ENCODE data around the gene INPPL1.
"Not testable (repeated sequence)": the region's sequence is repeated elsewhere in the genome, so short reads cannot be mapped to it uniquely, and the experiment has no call there.

The INPPL1 gene, protein sequence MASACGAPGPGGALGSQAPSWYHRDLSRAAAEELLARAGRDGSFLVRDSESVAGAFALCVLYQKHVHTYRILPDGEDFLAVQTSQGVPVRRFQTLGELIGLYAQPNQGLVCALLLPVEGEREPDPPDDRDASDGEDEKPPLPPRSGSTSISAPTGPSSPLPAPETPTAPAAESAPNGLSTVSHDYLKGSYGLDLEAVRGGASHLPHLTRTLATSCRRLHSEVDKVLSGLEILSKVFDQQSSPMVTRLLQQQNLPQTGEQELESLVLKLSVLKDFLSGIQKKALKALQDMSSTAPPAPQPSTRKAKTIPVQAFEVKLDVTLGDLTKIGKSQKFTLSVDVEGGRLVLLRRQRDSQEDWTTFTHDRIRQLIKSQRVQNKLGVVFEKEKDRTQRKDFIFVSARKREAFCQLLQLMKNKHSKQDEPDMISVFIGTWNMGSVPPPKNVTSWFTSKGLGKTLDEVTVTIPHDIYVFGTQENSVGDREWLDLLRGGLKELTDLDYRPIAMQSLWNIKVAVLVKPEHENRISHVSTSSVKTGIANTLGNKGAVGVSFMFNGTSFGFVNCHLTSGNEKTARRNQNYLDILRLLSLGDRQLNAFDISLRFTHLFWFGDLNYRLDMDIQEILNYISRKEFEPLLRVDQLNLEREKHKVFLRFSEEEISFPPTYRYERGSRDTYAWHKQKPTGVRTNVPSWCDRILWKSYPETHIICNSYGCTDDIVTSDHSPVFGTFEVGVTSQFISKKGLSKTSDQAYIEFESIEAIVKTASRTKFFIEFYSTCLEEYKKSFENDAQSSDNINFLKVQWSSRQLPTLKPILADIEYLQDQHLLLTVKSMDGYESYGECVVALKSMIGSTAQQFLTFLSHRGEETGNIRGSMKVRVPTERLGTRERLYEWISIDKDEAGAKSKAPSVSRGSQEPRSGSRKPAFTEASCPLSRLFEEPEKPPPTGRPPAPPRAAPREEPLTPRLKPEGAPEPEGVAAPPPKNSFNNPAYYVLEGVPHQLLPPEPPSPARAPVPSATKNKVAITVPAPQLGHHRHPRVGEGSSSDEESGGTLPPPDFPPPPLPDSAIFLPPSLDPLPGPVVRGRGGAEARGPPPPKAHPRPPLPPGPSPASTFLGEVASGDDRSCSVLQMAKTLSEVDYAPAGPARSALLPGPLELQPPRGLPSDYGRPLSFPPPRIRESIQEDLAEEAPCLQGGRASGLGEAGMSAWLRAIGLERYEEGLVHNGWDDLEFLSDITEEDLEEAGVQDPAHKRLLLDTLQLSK

DNA sequence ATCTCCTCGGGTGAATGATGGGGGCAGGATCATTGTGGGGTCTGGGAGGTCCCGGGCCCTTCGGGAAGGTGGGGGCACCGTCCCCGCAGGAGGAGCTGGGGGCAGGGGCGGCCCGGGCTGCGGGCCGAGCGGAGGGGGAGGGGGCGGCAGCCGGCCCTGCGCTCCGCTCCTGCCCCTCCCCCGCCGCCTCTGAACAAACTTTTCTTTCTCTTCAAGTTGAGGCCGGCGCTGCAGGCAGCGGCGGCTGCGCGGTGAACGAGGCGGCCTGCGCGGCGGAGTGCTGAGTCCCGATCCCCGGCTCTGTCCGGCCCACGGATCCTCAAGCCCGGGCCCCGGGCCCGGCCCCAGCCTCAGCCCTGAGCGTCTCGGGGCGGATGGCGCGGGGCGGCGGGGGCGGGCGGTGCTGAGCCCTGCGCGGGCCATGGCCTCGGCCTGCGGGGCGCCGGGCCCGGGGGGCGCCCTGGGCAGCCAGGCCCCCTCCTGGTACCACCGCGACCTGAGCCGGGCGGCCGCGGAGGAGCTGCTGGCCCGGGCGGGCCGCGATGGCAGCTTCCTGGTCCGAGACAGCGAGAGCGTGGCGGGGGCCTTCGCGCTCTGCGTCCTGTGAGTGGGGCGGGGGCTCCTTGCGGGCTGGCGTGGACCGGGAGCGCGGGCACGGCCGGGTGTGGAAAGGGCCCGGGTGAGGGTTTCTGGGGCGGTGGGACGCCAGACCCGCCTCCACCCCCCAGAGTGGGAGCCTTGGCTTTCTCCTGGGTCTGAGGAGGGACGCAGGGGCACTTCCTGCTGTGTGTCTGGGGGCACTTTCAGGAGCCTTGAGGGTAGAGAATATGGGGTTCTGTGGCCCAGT is at the start of gene INPPL1:
Gene INPPL1 (plus strand): TSS at position 204 of the 847 bp plus-strand sequence. CDS start 218 bp downstream, at position 422.
- peak within 1 kb of the TSS; percentile 97 for H3K4me3 ChIP-seq (ENCODE audit: low read depth, low read length)
- TF ChIP-seq, protein P1, sequence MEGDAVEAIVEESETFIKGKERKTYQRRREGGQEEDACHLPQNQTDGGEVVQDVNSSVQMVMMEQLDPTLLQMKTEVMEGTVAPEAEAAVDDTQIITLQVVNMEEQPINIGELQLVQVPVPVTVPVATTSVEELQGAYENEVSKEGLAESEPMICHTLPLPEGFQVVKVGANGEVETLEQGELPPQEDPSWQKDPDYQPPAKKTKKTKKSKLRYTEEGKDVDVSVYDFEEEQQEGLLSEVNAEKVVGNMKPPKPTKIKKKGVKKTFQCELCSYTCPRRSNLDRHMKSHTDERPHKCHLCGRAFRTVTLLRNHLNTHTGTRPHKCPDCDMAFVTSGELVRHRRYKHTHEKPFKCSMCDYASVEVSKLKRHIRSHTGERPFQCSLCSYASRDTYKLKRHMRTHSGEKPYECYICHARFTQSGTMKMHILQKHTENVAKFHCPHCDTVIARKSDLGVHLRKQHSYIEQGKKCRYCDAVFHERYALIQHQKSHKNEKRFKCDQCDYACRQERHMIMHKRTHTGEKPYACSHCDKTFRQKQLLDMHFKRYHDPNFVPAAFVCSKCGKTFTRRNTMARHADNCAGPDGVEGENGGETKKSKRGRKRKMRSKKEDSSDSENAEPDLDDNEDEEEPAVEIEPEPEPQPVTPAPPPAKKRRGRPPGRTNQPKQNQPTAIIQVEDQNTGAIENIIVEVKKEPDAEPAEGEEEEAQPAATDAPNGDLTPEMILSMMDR (IDR thresholded peaks at IDR 0.05; ENCODE audit: low read depth, low read length): no peak

DNA sequence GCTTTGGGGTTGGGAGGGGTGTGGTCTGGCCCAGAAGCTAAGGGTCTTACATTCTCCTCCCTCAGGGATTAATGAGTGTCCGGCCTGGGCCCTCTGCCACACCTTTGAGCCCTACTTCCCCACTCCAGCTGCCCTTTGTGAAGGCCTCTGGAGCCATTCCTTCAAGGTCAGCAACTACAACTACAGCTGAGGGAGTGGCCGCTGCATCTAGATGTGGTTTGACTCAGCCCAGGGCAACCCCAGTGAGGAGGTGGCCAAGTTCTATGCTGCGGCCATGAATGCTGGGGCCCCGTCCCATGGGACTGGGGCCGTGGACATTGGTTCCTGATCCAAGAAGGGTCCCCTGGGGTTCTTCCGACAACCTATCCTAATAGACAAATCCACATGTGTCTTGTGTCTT is 46.9 kb upstream of the INPPL1 start:
- TF ChIP-seq, protein P1 (IDR thresholded peaks at IDR 0.05; ENCODE audit: low read depth, low read length): no peak
- H3K4me3 ChIP-seq (ENCODE audit: low read depth, low read length): no peak overlapping the region

DNA sequence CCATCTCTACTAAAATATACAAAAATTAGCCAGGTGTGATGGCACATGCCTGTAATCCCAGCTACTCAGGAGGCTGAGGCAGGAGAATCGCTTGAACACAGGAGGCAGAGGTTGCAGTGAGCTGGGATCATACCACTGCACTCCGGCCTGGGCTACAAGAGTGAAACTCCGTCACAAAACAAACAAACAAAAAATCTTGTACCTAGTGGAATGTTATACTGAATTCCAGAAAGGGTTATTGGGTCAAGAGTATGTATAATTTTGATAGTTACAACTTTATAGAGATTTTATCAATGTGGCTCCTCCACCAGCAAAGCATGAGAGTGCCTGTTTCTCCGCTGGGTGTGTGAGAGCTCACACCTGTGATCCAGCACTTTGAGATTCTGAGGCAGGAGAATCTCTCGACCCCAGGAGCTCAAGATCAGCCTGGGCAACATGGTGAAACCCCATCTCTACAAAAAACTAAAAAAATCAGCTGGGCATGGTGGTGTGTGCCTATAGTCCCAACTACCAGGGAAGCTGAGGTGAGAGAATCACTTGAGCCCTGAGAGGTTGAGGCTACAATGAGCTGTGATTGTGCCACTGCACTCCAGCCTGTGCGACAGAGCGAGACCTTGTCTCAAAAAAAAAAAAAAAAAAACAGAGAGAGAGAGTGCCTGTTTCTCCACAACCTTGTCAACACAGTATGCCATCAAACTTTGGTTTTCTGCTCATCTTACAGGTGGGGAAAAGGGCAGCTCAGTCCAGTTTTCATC is 45.3 kb upstream of the INPPL1 start:
- TF ChIP-seq, protein P1 (IDR thresholded peaks at IDR 0.05; ENCODE audit: low read depth, low read length): no peak

DNA sequence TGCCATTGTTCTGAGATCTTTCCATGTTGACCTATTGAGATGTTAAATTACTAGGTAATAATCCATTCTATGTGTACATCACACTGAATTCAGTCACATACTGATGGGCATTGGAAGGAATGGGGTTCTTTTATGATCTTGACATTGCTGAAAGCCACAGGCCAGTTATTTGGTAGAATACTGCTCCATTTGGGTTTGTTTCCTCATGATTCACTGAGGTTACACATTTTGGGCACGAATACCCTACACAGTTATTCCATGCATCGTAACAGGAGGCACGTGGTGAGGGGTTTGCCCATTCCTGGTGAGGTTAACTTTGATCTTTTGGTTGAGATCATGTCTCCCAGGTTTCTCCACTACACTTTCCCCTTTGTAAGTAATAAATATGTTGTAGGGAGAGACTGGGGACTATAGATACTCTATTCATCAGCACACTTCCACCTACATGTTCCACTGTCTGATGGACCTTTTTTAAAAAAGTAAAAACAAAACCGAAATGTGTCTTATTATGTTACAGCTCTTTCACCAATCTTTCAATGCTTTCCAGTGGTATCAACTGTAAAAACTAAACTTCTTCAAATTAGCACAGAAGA is 44.7 kb upstream of the INPPL1 start:
- TF ChIP-seq, protein P1 (IDR thresholded peaks at IDR 0.05; ENCODE audit: low read depth, low read length): no peak

More for the DNA sequence above, 45.3 kb upstream of the INPPL1 start:
- no peak overlapping the region for H3K4me3 ChIP-seq (ENCODE audit: low read depth, low read length)

DNA sequence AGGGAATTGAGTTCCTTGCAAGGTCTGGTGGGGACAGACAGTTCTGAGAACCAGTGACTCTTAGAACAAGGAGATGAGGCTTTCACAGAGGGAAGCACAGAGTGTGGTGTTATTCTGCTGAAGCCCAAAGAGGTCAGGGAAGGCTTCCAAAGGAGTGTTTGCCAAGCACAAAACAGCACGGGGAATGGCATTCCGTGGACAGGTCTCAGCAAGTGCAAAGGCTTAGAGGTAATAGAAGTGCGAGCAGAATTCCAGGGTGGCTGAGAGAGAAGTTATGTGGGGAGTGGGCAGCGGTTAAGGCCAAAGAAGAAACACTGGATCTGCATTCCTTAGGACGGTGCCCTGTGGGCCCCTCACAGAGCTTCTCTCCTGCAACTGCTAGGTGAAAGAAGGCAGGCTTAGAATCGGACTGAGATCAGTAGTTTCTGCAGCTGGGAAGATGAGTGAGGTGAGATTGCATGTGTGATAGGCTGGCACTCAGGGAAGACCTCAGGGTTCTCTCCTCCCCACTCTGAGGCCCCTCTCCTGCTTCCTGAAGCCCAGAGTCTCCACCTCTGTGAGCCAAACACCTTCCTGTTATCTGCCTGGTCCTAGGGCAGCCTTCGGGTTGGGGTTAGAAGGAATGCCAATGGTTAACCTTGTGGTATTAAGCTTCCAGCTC is 43.5 kb upstream of the INPPL1 start:
- not testable (repeated sequence) for H3K4me3 ChIP-seq (ENCODE audit: low read depth, low read length)

More for the DNA sequence above, 44.7 kb upstream of the INPPL1 start:
- no peak overlapping the region for H3K4me3 ChIP-seq (ENCODE audit: low read depth, low read length)

DNA sequence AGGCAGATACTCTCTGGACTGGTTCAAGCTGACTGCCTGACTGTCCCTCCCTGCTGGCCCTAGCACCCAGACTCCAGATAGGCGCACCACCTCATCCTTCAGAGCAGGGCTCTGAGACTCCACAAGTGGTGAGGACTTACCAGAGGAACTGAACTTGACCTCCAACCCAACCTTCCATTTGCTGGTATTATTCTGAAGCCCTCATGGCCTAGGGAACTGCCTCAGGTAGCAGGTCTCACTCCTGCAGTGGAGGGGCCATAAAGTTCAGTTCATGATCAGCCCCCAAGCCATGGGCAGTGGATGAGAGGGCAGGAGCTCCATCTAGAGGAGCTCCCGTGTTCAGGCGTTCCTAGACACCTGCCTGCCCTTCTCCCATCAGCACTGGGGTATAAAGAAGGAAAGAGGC is 43.0 kb upstream of the INPPL1 start:
- H3K4me3 ChIP-seq (ENCODE audit: low read depth, low read length): not testable (repeated sequence)
